ENCODE measurements around the gene NUP188.

DNA sequence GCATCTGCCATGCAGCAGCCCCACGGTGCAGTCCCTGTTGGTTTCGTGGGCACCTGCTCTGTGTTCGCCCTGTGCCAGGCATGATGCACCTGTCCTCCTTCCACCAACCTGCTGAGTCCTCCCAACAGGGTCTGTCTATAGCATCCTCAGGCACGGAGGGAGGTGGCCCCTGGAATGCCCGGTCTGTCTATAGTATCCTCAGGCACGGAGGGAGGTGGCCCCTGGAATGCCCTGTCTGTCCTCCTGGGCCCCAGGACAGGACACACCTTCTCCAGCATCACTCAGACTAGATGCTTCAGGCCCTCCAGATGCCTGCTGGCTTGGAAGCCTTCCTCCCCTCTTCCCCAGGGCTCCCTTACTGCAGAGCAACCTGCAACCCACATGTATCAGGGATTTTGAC is 36.6 kb upstream of the NUP188 start:
- TF ChIP-seq SUZ12 (IDR thresholded peaks at IDR 0.05; ENCODE audit: extremely low read depth, insufficient read depth, insufficient read length) (no peak), YY1 (IDR thresholded peaks at IDR 0.05; ENCODE audit: insufficient read depth, insufficient read length) (no peak), ZNF274 (IDR thresholded peaks at IDR 0.05; ENCODE audit: low read depth, low read length) (no peak)

Data from NT2/D1 (cell line).